ENCODE measurements around the gene SP1.
A peak's percentile ranks its signal among the peaks of the same experiment; 100 is the strongest.
"Not testable (repeated sequence)": the region's sequence is repeated elsewhere in the genome, so short reads cannot be mapped to it uniquely, and the experiment has no call there.

SP1 gene

DNA sequence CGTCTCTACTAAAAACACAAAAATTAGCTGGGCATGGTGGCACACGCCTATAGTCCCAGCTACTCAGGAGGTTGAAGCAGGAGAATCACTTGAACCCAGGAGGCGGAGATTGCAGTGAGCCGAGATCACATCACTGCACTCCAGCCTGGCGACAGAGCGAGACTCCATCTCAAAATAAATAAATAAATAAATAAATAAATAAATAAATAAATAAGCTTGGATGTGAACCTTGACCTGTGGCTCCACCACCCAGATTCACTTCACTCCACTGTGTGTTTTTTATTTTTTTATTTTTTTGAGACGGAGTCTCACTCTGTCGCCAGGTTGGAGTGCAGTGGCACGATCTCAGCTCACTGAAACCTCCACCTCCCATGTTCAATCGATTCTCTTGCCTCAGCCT is 18.3 kb upstream of the SP1 start:
- not testable (repeated sequence) for DNase-seq

DNA sequence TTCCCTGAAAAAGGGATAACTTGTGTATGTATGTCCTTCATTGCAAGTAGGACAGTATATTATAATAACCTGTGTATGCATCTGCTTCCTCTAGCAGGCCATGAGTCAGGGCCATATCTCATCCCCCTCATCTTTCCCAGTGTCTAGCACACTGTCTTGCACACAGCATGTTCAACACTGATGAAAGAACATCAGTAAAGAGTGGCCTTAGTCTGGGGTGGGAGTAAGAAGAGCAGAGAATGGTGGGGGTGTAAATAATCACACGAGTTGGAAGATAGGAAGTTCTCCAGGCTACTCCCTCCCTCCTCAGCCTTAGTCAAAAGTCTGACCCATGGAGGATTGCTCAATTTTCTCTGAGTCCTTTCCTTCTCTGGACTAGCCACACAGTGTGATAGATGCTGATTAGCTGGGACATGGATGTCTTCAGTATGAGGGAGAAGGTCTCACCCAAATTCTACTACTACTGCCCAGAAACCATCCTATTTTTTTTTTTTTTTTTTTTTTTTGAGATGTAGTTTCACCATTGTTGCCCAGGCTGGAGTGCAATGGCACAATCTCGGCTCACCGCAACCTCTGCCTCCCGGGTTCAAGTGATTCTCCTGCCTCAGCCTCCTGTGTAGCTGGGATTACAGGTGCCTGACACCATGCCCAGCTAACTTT is 14.6 kb upstream of the SP1 start:
- no peak for DNase-seq

DNA sequence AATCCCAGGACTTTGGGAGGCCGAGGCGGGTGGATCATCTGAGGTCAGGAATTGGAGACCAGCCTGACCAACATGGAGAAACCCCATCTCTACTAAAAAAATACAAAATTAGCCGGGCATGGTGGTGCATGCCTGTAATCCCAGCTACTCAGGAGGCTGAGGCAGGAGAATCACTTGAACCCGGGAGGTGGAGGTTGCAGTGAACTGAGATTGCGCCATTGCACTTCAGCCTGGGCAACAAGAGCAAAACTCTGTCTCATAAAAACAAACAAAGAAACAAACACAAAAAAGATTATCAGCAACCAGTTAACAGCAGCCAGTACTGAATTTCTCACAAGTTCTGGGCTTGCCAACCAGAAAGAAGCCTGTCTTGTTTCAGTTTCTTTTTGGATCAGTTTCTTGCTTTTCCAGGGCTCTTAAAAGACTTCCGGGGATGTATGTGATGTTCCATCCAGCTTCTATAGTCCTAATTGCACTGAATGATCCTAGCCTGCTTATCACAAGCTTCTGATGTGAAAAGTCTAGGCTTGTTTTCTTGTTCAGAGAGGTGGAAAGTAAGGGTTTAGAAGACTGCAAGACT is 6.3 kb upstream of the SP1 start:
- DNase-seq, result not testable (repeated sequence)

DNA sequence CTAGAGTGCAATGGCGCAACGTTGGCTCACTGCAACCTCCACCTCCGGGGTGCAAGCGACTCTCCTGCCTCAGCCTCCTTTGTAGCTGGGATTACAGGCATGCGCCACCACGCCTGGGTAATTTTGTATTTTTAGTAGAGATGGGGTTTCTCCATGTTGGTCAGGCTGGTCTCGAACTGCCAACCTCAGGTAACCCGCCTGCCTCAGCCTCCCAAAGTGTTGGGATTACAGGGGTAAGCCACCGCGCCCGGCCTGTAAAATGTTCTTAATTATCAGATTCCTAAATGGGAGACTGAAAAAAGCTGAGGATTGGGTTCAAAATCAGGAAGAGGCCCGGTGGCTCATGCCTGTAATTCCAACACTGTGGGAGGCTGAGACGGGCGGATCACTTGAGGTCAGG is 5.7 kb upstream of the SP1 start:
- not testable (repeated sequence) for DNase-seq

DNA sequence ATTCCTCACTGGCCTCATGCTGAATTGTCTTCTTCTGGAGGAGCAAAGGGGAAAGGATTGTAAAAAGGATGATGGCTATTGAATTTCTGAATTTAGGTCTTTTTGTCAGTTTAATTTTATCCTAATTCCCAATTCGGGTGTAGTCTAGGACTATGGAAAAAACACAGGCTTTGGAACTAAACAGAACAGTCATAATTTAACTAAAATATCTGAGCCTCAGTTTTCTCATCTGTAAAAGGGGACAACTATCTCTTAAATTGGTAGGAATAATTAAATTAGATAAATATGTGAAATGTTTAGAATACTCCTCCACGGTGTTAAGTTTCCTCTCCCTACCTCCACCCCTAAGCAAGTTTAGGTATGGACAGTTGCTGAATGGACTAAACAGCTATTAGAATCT is 3.2 kb upstream of the SP1 start:
- DNase-seq, result no peak

DNA sequence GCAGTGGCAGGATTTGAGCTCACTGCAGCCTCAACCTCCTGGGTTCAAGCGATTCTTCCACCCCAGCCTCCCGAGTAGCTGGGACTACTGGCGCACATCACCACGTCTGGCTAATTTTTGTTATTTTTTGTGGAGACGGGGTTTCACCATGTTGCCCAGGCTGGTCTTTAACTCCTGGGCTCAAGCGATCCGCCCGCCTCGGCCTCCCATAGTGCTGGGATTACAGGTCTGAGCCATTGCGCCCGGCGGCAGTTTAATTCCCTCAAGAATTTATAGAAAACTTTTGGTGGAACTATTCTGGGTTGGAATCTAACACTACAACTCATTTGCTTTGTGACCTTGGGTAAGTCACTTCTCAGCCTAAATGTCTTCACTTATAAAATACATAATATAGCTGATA is 1.8 kb upstream of the SP1 start:
- no peak for DNase-seq

DNA sequence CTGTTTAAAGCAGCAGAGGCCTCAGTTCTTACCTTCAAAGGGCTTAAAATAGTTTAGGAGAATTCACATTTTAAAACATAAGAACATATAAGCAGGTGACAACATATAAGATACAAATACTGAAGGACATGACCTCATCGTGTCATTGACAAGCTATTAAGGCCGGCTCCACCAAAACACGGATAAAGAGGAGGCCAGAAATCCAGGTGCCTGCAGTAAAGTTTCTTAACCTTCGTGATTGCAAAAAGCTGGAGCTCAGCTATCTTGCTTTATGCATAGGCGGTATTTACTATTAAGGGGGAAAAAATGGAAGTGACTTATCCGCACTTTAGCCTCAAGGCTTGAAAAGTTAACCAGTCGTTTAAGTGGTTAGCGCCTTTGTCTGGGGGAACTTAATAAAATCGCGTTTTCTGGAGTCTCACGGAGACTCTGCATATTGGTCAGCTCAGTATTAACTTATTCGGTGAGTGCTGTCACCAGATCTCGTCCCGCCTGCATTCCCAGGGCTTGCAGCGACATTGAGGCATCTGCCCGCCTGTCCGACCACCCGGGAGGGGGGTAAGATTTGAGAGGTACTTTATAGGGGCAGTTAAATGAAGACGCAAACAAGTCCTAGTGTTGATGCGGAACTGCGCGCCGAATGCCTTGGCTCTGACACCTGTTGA is 1.1 kb upstream of the SP1 start:
- no peak for DNase-seq

DNA sequence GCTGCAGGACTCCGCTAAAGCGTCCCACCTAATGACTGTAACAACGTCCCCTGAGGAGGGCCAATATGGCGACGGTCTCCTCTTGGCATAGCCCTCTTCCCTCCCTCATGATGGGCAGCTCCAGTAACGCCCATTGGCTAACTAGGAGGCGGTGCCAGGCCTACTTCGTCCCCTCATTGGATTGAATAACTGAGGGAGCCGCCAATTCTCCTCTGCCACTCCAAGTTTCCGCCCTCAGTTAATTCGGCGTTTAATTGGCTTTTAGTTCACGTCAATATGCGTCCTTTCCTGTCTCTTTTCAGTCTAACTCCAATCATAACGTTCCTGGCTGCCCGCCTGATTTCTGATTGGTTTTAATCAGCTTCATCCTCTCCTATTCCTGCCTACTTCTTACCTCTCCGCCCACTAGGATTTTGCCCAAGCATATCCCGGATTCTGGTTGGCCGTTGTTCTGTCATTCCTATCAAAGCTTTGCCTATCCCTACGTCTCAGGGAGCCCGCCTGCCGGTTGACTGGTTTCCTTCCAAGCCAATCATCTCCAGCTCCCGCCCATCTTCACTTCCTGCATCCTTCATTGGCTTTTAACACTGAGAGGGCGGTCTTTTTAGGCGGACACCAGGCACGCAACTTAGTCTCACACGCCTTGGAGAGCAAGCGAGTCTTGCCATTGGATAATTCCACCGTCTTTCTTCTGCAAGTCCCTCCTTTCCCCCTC is 430 bp upstream of the SP1 start:
- peak; percentile 89 for DNase-seq

DNA sequence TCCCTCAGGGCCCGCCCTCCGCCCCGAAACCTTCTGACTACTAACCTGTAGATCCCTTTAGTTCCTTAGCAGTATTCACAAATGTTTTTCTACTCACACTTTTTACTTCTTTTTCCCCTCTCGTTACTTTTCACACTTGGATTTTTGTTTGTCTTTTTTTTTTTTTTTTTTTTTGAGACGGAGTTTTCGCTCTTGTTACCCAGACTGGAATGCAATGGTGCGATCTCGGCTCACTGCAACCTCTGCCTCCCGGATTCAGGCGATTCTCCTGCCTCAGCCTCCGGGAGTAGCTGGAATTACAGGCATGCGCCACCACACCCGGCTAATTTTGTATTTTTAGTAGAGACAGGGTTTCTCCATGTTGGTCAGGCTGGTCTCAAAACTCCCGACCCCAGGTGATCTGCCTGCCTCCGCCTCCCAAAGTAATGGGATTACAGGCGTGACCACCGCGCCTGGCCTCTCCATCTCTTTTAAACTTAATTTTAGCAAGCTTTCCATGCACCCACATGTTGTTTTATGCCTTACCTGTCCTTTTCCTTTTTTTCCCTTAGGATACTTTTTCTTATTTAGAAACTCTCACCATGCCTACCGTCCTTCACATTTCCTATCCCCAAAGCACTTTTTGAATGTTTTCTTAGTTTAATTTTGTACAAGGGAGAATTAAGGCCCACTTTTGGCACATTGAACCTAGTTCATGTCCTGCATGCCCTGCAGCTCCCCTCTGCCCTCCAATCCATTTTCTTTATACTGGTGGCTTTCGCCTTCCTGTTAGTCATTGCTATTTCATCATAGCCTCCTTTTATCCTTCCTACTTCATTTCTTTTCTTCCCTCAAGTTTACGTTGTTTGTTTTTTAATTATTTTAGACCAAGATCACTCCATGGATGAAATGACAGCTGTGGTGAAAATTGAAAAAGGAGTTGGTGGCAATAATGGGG is 1.1 kb downstream of the SP1 start:
- no peak for DNase-seq

DNA sequence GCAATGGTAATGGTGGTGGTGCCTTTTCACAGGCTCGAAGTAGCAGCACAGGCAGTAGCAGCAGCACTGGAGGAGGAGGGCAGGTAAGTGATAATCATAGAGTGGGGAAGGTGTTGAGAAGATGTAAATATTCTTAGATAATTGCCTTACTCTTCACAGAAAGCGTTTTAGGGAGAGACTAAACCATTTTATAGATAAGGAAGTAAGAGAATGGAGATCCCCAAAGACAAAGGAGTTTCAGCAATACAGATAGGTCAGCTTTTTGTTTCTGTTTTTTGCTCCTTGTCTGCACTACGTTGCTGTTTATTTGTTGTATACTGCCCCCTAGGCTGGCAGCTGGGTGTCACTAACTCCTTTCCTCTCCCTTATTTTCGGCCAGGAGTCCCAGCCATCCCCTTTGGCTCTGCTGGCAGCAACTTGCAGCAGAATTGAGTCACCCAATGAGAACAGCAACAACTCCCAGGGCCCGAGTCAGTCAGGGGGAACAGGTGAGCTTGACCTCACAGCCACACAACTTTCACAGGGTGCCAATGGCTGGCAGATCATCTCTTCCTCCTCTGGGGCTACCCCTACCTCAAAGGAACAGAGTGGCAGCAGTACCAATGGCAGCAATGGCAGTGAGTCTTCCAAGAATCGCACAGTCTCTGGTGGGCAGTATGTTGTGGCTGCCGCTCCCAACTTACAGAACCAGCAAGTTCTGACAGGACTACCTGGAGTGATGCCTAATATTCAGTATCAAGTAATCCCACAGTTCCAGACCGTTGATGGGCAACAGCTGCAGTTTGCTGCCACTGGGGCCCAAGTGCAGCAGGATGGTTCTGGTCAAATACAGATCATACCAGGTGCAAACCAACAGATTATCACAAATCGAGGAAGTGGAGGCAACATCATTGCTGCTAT is 2.0 kb downstream of the SP1 start:
- no peak for DNase-seq

DNA sequence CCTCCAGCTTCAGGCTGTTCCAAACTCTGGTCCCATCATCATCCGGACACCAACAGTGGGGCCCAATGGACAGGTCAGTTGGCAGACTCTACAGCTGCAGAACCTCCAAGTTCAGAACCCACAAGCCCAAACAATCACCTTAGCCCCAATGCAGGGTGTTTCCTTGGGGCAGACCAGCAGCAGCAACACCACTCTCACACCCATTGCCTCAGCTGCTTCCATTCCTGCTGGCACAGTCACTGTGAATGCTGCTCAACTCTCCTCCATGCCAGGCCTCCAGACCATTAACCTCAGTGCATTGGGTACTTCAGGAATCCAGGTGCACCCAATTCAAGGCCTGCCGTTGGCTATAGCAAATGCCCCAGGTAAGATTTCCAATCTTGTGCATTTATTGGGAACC is 3.3 kb downstream of the SP1 start:
- no peak for DNase-seq

DNA sequence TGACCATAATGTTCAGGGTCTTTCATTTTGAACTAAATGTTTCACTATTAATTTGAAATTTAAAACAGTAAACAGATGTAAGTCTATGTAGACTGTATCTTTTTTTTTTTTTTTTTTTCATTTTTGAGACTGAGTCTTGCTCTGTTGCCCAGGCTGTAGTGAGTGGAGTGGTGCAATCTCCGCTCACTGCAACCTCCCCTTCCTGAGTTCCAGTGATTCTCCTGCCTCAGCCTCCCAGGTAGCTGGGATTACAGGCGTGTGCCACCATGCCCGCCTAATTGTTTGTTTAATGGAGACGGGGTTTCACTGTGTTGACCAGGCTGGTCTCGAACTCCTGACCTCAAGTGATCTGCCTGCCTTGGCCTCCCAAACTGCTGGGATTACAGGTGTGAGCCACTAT is 6.4 kb downstream of the SP1 start:
- DNase-seq, result not testable (repeated sequence)

DNA sequence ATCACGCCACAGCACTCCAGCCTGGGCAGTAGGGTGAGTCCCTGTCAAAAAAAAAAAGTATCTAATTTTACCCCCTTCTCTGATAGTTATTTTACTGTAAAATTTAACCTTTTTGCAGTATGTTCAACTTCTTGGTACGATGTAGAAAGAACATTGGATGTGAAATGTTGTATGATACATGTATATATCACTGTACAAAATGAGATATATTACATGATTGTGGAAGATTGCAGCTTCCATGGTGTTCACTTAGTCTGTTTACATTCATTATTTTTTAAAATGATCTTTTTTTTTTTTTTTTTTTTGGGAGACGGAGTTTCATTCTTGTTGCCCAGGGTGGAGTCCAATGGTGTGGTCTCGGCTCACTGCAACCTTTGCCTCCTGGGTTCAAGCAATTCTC is 9.0 kb downstream of the SP1 start:
- DNase-seq, result no peak

DNA sequence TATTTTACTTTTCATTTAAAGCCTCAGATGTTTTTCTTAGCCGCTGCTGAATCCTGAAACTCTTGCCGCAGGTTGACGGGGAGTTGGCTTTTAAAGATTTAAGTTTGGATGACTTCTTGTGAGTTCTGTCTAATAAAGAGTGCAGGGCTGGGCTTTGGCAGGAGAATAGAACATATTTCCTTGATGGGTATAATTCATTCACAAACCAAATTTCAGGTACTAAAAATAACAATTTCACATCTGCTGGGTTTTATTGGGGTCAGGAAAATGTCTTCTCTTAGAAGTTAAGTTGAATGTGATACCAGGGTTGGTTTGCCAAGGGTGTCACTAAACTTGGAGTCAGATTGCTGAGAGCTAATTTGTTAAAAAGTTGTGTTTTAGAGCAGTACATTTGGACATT is 9.7 kb downstream of the SP1 start:
- DNase-seq, result no peak

DNA sequence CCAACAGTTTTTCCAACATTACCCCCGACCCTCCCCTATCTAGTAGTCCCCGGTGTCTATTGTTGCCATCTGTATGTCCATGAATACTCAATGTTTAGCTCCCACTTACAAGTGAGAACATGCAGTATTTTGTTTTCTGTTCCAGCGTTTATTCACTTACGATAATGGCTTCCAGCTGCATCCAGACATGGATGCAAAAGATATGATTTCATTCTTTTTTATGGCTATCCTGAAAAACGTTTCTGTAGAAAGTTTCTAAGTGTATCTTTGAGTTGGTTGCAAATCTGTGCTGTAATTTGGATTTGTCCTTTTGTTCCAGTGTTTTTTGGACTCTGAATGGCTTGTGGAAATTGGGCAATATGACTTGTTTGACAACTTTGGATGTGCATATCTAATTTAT is 11.7 kb downstream of the SP1 start:
- no peak for DNase-seq

DNA sequence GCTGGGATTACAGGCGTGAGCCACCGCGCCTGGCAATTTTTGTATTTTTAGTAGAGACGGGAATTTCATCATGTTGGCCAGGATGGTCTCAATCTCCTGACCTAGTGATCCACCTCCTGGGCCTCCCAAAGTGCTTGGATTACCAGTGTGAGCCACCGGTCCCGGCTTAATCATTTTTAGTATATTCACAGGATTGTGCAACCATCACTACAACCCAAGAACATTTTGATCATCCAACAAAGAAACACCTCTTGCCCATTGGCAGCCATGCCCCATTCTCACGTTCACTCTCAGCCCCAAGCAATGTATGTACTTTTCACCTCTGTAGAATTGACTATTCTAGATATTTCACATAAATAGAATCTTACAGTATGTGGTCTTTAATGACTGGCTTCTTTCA is 19.9 kb downstream of the SP1 start:
- no peak for DNase-seq

DNA sequence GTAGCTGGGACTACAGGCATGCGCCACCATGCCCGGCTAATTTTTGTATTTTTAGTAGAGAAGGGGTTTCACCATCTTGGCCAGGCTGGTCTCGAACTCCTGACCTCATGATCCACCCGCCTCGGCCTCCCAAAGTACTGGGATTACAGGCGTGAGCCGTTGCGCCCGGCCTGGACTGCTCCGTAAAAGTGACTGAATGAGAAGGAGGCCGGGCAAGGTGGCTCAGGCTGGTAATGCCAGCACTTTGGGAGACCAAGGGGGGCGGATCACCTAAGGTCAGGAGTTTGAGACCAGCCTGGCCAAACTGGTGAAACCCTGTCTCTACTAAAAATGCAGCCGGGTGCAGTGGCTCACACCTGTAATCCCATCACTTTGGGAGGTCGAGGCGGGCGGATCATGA is 22.4 kb downstream of the SP1 start:
- DNase-seq, result not testable (repeated sequence)

DNA sequence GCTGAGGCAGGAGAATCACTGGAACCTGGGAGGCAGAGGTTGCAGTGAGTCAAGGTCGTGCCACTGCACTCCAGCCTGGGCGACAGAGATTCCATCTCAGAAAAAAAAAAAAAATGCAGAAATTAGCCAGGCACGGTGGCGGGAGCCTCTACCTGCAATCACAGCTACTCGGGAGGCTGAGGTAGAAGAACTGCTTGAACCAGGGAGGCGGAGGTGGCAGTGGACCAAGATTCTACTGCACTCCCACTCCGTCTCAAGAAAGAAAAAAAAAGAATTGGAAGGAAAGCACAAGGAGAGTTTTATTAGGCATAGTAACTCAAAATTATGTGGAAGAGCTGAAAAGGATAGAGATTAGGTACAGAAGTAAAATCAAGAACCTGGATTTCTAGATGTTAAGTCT is 22.9 kb downstream of the SP1 start:
- no peak for DNase-seq

DNA sequence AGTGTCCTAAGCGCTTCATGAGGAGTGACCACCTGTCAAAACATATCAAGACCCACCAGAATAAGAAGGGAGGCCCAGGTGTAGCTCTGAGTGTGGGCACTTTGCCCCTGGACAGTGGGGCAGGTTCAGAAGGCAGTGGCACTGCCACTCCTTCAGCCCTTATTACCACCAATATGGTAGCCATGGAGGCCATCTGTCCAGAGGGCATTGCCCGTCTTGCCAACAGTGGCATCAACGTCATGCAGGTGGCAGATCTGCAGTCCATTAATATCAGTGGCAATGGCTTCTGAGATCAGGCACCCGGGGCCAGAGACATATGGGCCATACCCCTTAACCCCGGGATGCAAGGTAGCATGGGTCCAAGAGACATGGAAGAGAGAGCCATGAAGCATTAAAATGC is 31.0 kb downstream of the SP1 start:
- DNase-seq, result no peak

DNA sequence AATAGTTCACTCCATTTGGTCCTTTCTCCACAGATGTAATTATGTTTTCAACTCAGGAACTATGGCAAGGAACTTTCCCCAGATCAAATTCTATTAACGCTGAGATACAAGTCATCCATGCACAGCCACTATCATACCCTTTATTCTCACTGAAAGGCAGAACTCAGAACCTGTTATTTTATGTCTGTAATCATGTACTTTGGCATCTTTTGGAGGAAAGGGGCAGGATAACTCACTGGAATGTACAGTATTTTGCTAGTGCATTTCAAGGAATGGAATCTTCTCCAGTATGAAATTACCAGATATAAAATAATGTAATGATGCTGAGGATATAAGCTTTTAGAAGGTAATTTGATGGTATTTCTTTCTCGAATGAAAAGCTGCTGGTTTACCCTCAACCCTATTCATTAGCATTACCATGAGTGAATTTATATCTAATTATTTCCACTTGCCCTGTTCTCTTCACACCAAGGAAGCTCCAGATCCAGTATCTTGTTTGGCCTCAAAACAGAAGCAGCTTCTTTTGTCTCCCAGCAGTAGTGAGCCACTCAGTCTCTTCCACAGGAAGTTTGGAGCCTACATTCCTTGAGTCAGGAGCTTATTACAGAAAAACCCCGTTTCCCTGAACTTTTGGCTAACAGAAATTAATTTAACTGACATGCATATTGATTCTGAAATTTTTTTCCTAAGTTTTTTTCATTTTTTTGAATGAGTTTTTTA is 33.7 kb downstream of the SP1 start:
- DNase-seq, result no peak

DNA sequence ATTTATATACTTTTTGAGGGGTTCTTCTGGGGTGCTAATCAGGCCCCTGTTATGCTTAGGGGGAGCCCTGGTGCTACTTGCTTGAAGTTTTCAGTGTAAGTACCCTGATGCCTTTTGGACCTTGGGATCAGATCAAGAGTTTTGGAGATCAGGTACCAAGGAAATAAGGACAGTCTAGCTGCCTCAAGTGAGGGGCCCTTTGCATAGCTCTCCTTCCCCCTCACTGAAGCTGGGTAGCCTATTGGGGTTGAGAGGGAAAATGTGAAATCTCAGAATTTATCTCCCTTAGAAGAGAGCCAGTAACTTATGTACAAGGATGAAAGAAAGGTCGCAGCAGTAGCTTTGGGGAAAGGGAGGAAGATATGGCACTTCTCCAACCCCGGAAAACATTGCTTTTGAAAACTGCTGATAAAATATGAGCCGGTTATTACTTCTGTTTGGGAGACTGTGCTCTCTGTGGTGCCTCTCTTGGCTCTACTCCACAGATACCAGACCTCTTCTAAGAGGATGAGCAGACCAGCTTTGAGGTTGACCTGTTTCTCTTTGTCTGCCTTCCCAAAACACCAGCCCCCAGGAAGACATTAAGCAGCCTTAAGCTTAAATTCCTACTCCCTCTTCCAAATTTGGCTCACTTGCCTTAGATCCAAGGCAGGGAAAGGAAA is 34.9 kb downstream of the SP1 start:
- no peak for DNase-seq

Measured in activated CD8-positive, alpha-beta memory T cell treated with anti-CD3 and anti-CD28 coated beads, Interleukin-2, amount 50 U/mL, for 48 hours (primary cell).